Body of pancreas (tissue), 4 donors: ENCODE data around the gene ZC3H12C.

Source experiments
- CTCF ChIP-seq, 7 experiments: fragments of 450-650 bp in 4 of 7; fragments of 200-600 bp in 3 of 7; sonication (generic) in 3 of 7; IDR thresholded peaks; one replicate each; pipeline ENCODE4 v1.5.1; 2016 to 2019; ENCODE audit warnings: antibody characterized with exemption in 7 of 7
- POLR2A ChIP-seq, 3 donors: fragments of 450-650 bp; IDR thresholded peaks; one replicate each; pipeline ENCODE4 v1.6.1; 2016; ENCODE audit warnings: antibody characterized with exemption in 3 of 3, mild to moderate bottlenecking in 2 of 3

DNA sequence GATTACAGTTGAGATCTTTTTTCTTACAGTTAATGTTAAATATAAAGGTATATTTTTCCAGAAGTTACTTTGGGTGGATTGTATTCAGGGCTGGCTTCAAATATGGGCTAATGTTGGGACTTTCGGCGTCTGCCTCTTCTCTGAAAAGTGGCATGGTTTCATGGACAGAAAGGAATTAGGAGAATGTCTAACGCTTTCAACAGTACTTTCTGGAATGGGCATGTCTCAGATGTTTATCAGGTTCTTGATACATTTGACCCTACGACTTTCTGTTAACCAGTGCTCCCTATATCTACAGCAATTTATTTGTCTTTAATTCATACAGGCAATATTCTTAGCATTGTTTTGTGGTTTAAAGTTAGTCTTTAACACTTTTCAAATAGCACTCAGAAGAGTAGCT is 33.7 kb downstream of the ZC3H12C start:
- TF ChIP-seq CTCF (IDR thresholded peaks at IDR 0.05) (no peak), POLR2A (IDR thresholded peaks at IDR 0.05) (no peak)
